Measurements from ENCODE around the gene GRIK3. TPM values are rescaled to one million over a fixed set of nuclear protein-coding genes. Genes with fewer than 3 reads are reported as not detected.

The GRIK3 gene
- total and polyA plus RNA-seq, 2 experiments from 2014 or later = under 0.01 TPM; not detected in 1

- H3K4me1 ChIP-seq (ENCODE audit: insufficient read depth) = no peaks in the 10 kb centered on the region
- no peak overlapping the region for H2AFZ ChIP-seq
- H4K20me1 ChIP-seq (ENCODE audit: insufficient read depth, poor library complexity, severe bottlenecking) = no peaks in the 10 kb centered on the region
- no peaks in the 10 kb centered on the region for H3K36me3 ChIP-seq (replicated peaks; ENCODE audit: insufficient read depth, low read depth)
- no peak overlapping the region for H3K27ac ChIP-seq
- 68% methylated on average over 14 of the region's 14 CpGs for WGBS (ENCODE audit: low lambda C conversion rate, missing lambda C conversion rate)
- no peaks in the 10 kb centered on the region for H3K9me3 ChIP-seq (ENCODE audit: low read depth)
- H3K4me3 ChIP-seq = no peak overlapping the region
- no peaks in the 10 kb centered on the region for H3K79me2 ChIP-seq
- H3K4me2 ChIP-seq = no peak overlapping the region
- no peaks in the 10 kb centered on the region for H3K9me2 ChIP-seq (replicated peaks; ENCODE audit: insufficient read depth)
- TF ChIP-seq EZH2phosphoT487 (IDR thresholded peaks at IDR 0.05; ENCODE audit: low read depth, severe bottlenecking, unreplicated experiment) (no peak), EZH2 (IDR thresholded peaks at IDR 0.05; ENCODE audit: borderline replicate concordance) (no peak), CTCF (IDR thresholded peaks at IDR 0.05; ENCODE audit: poor library complexity) (no peak)
- no peak for DNase-seq (ENCODE audit: low spot score)
- peaks cover 4% of the 10 kb centered on the region for H3K27me3 ChIP-seq
Observed at GRCh38 chr1:36971852-36972618, 62.3 kb downstream of the GRIK3 start.

GRCh38 chr1:36968730-36969129 lies 65.6 kb downstream of the GRIK3 start:
- Histone ChIP-seq H3K36me3 (replicated peaks; ENCODE audit: insufficient read depth, low read depth) (no peaks in the 10 kb centered on the region), H3K4me2 (no peak overlapping the region), H2AFZ (no peak overlapping the region), H3K4me1 (ENCODE audit: insufficient read depth) (no peaks in the 10 kb centered on the region), H4K20me1 (ENCODE audit: insufficient read depth, poor library complexity, severe bottlenecking) (no peaks in the 10 kb centered on the region), H3K9me3 (ENCODE audit: low read depth) (no peaks in the 10 kb centered on the region), H3K4me3 (no peak overlapping the region), H3K27me3 (no peaks in the 10 kb centered on the region), H3K9me2 (replicated peaks; ENCODE audit: insufficient read depth) (no peaks in the 10 kb centered on the region), H3K79me2 (no peaks in the 10 kb centered on the region), H3K27ac (no peak overlapping the region)
- TF ChIP-seq EZH2phosphoT487 (IDR thresholded peaks at IDR 0.05; ENCODE audit: low read depth, severe bottlenecking, unreplicated experiment) (no peak), EZH2 (IDR thresholded peaks at IDR 0.05; ENCODE audit: borderline replicate concordance) (no peak), CTCF (IDR thresholded peaks at IDR 0.05; ENCODE audit: poor library complexity) (no peak)
- no peak for DNase-seq (ENCODE audit: low spot score)
- 50% methylated on average over 3 of the region's 3 CpGs for WGBS (ENCODE audit: low lambda C conversion rate, missing lambda C conversion rate)

- no peak overlapping the region for H2AFZ ChIP-seq
- DNase-seq (ENCODE audit: low spot score) = peak; percentile 48
Observed at GRCh38 chr1:36966242-36966641, 68.1 kb downstream of the GRIK3 start.

More at GRCh38 chr1:36966242-36966641, 68.1 kb downstream of the GRIK3 start:
- no peaks in the 10 kb centered on the region for H4K20me1 ChIP-seq (ENCODE audit: insufficient read depth, poor library complexity, severe bottlenecking)
- TF ChIP-seq CTCF (IDR thresholded peaks at IDR 0.05; ENCODE audit: poor library complexity) = no peak
- no peak for TF ChIP-seq EZH2 (IDR thresholded peaks at IDR 0.05; ENCODE audit: borderline replicate concordance)
- no peak for TF ChIP-seq EZH2phosphoT487 (IDR thresholded peaks at IDR 0.05; ENCODE audit: low read depth, severe bottlenecking, unreplicated experiment)
- H3K4me3 ChIP-seq = no peak overlapping the region
- H3K9me3 ChIP-seq (ENCODE audit: low read depth) = no peaks in the 10 kb centered on the region
- no peaks in the 10 kb centered on the region for H3K36me3 ChIP-seq (replicated peaks; ENCODE audit: insufficient read depth, low read depth)
- H3K27ac ChIP-seq = no peak overlapping the region
- no peaks in the 10 kb centered on the region for H3K9me2 ChIP-seq (replicated peaks; ENCODE audit: insufficient read depth)
- H3K4me1 ChIP-seq (ENCODE audit: insufficient read depth) = no peaks in the 10 kb centered on the region
- no peaks in the 10 kb centered on the region for H3K79me2 ChIP-seq
- WGBS (ENCODE audit: low lambda C conversion rate, missing lambda C conversion rate) = 53% methylated on average over 3 of the region's 3 CpGs
- no peaks in the 10 kb centered on the region for H3K27me3 ChIP-seq
- no peak overlapping the region for H3K4me2 ChIP-seq
